ENCODE measurements around the gene CEACAM4.

Gene CEACAM4

GRCh38 chr19:41627966-41628675, 1.2 kb upstream of the CEACAM4 start:
- TF ChIP-seq CTCF (conservative IDR thresholded peaks at IDR 0.05; ENCODE audit: low read depth) = no peak
- CTCF ChIA-PET = no interaction called here
- POLR2A ChIA-PET (ENCODE audit: low non-redundant PET) = no interaction called here
- H3K27ac ChIP-seq = no peak overlapping the region
- no peak for DNase-seq (ENCODE audit: low spot score)

GRCh38 chr19:41626278-41626677, 596 bp downstream of the CEACAM4 start:
- no peak for TF ChIP-seq CTCF (conservative IDR thresholded peaks at IDR 0.05; ENCODE audit: low read depth)
- DNase-seq (ENCODE audit: low spot score) = no peak
- POLR2A ChIA-PET (ENCODE audit: low non-redundant PET) = no interaction called here
- H3K27ac ChIP-seq = no peak overlapping the region
- CTCF ChIA-PET = interaction anchor here (0.6 kb wide), 1 partner anchor 127 kb away, joined by 3 read pairs; no protein-coding TSS in a partner anchor

GRCh38 chr19:41624937-41625336, 1.9 kb downstream of the CEACAM4 start:
- POLR2A ChIA-PET (ENCODE audit: low non-redundant PET) = no interaction called here
- no peak for TF ChIP-seq CTCF (conservative IDR thresholded peaks at IDR 0.05; ENCODE audit: low read depth)
- CTCF ChIA-PET = no interaction called here
- DNase-seq (ENCODE audit: low spot score) = no peak
- no peak overlapping the region for H3K27ac ChIP-seq

- POLR2A ChIA-PET (ENCODE audit: low non-redundant PET) = no interaction called here
- no peak for DNase-seq (ENCODE audit: low spot score)
- TF ChIP-seq CTCF (conservative IDR thresholded peaks at IDR 0.05; ENCODE audit: low read depth) = no peak
- no peak overlapping the region for H3K27ac ChIP-seq
- CTCF ChIA-PET = no interaction called here
These were observed 2.4 kb downstream of the CEACAM4 start for GRCh38 chr19:41624515-41624914.

- ChIA-PET POLR2A (ENCODE audit: low non-redundant PET) (no interaction called here), CTCF (no interaction called here)
- TF ChIP-seq CTCF (conservative IDR thresholded peaks at IDR 0.05; ENCODE audit: low read depth) = no peak
- DNase-seq (ENCODE audit: low spot score) = no peak
- no peak overlapping the region for H3K27ac ChIP-seq
These were observed 3.5 kb downstream of the CEACAM4 start for GRCh38 chr19:41623360-41623759.

- no peak overlapping the region for H3K27ac ChIP-seq
- CTCF ChIA-PET = no interaction called here
- no peak for TF ChIP-seq CTCF (conservative IDR thresholded peaks at IDR 0.05; ENCODE audit: low read depth)
- DNase-seq (ENCODE audit: low spot score) = no peak
- POLR2A ChIA-PET (ENCODE audit: low non-redundant PET) = no interaction called here
These were observed 5.2 kb downstream of the CEACAM4 start for GRCh38 chr19:41621654-41622053.

Measured in RWPE1 (cell line).